ENCODE measurements around the gene CCDC192.

The CCDC192 gene

DNA sequence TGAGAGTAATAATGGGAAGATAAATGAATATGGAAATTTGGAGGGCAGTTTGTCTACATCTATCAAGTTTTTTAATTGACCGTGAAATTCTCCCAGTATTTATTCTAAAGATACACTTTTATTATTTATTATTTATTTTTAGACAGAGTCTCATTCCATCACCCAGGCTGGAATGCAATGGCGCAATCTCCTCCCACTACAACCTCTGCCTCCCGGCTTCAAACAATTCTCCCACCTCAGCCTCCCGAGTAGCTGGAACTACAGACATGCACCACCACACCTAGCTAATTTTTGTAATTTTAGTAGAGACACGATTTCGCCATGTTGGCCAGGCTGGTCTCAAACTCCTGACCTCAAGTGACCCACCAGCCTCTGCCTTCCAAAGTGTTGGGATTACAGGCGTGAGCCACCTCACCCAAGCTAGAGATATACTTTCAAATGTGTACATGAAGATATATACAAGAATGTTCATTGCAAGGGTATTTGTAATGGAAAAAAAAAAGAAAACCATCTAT, 282.7 kb downstream of the CCDC192 start:
- DNase-seq (ENCODE audit: low read depth, low spot score) = no peak
- ChIA-PET POLR2A (no interaction called here), CTCF (no interaction called here)
- TF ChIP-seq, protein P1, sequence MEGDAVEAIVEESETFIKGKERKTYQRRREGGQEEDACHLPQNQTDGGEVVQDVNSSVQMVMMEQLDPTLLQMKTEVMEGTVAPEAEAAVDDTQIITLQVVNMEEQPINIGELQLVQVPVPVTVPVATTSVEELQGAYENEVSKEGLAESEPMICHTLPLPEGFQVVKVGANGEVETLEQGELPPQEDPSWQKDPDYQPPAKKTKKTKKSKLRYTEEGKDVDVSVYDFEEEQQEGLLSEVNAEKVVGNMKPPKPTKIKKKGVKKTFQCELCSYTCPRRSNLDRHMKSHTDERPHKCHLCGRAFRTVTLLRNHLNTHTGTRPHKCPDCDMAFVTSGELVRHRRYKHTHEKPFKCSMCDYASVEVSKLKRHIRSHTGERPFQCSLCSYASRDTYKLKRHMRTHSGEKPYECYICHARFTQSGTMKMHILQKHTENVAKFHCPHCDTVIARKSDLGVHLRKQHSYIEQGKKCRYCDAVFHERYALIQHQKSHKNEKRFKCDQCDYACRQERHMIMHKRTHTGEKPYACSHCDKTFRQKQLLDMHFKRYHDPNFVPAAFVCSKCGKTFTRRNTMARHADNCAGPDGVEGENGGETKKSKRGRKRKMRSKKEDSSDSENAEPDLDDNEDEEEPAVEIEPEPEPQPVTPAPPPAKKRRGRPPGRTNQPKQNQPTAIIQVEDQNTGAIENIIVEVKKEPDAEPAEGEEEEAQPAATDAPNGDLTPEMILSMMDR (IDR thresholded peaks at IDR 0.05; ENCODE audit: insufficient read depth, low read length, missing control alignments) = no peak
- H3K4me3 ChIP-seq (ENCODE audit: low read depth, low read length) = no peak overlapping the region

DNA sequence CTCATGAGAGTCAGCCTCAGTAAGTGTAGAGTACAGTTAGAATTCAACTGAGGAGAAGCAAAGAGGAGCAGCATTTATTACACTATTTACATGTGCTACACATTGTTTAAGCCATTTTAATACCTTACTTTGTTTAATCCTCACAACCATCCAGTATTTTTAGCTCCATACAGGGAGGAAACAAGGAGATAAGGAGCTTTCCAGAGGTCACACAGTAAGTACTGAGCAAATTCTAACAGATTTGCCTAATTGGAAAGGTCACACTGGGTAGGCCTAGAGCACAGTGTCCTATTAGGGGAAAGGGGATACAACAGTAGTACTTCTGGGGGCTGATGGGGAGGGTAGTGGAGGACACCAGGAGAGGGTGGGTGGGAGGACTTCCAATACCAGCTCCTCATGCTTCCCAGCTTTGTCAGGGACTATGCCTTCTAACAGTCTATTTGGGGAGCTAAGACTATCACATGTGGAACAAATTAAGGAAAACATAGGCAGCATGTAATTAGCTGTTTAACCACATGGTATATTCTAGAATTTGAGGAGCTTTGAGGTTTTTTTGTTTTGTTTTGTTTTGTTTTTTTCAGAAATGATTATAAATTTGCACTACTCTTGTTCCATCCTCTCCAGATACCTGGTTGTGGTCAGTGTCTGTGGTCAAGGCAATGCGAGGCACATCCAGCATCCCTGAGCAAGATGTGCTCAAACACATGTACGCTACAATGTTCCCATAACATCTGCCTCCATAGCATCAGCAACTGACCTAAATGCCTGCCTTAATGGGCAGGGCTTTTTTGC, 284.4 kb downstream of the CCDC192 start:
- no peak for DNase-seq (ENCODE audit: low read depth, low spot score)
- no peak overlapping the region; the same call in 1 of the 2 replicates for H3K4me3 ChIP-seq (ENCODE audit: low read depth, low read length)
- ChIA-PET CTCF (interaction anchor here (1.2 to 1.3 kb wide), 2 partner anchors 11 to 15 kb away, joined by 3 to 4 read pairs; no protein-coding TSS in a partner anchor), POLR2A (interaction anchor here (0.9 kb wide), 1 partner anchor 51 kb away, joined by 3 read pairs; no protein-coding TSS in a partner anchor)
- TF ChIP-seq, protein P1 (IDR thresholded peaks at IDR 0.05; ENCODE audit: insufficient read depth, low read length, missing control alignments) = no peak

DNA sequence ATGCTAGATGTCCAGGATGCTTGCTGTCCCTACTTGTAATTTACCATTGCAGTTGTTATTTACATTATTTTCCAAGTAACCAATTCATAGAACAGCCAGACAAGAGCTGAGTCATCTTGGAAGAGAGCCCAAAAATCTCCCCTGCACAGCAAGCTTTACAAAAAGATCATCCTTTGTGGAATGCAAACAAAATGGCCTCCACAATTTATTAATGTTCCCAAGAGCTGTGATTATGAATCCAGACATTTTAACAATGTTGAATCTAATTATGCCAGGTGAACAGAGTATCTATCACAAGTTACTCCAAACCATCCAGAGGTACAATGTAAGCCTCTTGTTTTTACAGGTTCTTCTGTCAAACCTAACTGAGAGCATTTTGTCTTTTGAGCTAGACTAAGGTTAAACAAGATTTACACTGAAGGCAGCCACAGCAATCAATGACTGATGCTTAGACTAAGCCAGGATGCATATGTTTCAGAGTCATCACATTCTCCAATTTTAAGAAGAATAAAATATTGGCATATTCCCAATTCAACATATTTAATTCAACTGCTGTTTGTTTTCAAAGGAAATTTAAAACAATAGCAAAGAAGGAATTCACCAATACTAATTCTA, 285.1 kb downstream of the CCDC192 start:
- DNase-seq (ENCODE audit: low read depth, low spot score) = peak; percentile 68
- ChIA-PET POLR2A (interaction anchor here (0.5 to 0.9 kb wide), 2 partner anchors 50 to 124 kb away, joined by 3 read pairs; no protein-coding TSS in a partner anchor), CTCF (interaction anchor here (1.2 to 1.3 kb wide), 2 partner anchors 11 to 14 kb away, joined by 3 to 4 read pairs; no protein-coding TSS in a partner anchor)
- TF ChIP-seq, protein P1 (IDR thresholded peaks at IDR 0.05; ENCODE audit: insufficient read depth, low read length, missing control alignments) = no peak
- no peak overlapping the region for H3K4me3 ChIP-seq (ENCODE audit: low read depth, low read length)

Measured in AG04449 (cell line).